Fibroblast of lung (primary cell): ENCODE data around the gene ITPKB.

ENCODE experiments used
- EZH2 ChIP-seq: IDR thresholded peaks from 2 replicates; pipeline ENCODE4 v1.5.1; 2012; ENCODE audit warnings: low read length, control low read depth, mild to moderate bottlenecking; ENCODE audit errors: missing control alignments
- TF ChIP-seq, protein P1 (sequence below), 2 donors: IDR thresholded peaks in 1 of 2; conservative IDR thresholded peaks in 1 of 2; 1 replicate in 1 of 2; 2 replicates in 1 of 2; pipeline ENCODE4 v1.5.1; 2011 to 2012; ENCODE audit warnings: low read length in 2 of 2, control low read depth in 1 of 2, inconsistent platforms in 1 of 2, low read depth in 1 of 2, mild to moderate bottlenecking in 1 of 2

DNA sequence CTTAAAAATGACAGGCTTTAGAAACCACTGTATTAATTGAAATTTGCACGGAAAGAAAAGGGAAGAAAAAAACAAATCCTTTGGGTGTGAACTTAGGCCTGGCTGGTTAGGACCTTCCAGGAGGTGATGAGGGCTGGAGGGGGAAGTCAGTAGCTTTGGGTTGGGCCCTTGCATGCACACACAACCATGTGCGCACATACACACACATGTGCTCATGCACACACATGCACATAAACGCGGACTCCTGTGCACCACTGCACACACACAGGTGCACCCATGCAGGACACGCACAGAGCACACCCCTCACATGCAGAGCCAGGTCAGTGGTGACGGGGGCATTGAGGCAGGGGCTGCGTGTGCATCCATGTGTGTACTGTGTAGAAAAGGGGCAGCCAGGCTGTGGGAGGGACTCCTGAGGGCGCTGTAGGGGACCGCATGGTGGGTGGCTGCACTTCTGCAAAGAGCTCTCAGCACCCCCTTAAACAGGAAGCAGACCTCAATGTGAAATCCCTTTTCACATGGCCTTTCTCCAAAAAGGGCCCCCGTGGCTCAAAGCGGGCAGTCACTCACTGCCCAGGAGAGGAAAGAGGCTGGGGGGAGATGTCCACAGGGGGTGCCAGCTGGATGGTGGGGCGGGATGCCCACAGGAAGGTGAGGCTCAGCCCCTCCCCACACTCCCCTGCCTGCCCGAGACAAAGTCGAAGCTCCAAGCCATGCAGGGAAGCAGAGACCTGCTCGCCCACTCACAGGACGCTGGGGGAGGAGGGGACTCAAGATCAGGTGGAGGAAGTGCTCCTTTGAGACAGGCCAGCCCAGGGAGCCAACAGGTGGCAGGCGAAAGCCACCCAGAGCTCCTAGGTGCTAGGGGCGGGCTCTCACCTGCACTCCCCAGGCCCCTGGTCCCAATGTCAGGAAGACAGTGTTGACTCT lies 95.2 kb downstream of the ITPKB start:
- TF ChIP-seq, protein P1, sequence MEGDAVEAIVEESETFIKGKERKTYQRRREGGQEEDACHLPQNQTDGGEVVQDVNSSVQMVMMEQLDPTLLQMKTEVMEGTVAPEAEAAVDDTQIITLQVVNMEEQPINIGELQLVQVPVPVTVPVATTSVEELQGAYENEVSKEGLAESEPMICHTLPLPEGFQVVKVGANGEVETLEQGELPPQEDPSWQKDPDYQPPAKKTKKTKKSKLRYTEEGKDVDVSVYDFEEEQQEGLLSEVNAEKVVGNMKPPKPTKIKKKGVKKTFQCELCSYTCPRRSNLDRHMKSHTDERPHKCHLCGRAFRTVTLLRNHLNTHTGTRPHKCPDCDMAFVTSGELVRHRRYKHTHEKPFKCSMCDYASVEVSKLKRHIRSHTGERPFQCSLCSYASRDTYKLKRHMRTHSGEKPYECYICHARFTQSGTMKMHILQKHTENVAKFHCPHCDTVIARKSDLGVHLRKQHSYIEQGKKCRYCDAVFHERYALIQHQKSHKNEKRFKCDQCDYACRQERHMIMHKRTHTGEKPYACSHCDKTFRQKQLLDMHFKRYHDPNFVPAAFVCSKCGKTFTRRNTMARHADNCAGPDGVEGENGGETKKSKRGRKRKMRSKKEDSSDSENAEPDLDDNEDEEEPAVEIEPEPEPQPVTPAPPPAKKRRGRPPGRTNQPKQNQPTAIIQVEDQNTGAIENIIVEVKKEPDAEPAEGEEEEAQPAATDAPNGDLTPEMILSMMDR (conservative IDR thresholded peaks at IDR 0.05 in 1 of 2, IDR thresholded peaks at IDR 0.05 in 1 of 2; ENCODE audit: low read depth in 1 of 2, low read length in 2 of 2), result no peak
- TF ChIP-seq EZH2, result no peak
